HuH-7 (cell line): Measurements from ENCODE around the gene SDC1.
"Not testable (repeated sequence)": the region's sequence is repeated elsewhere in the genome, so short reads cannot be mapped to it uniquely, and the experiment has no call there.

Source experiments
- DNase-seq: peaks from one replicate; pipeline ENCODE4 v3.0.0; 2011; ENCODE audit warnings: low spot score

Gene SDC1

DNA sequence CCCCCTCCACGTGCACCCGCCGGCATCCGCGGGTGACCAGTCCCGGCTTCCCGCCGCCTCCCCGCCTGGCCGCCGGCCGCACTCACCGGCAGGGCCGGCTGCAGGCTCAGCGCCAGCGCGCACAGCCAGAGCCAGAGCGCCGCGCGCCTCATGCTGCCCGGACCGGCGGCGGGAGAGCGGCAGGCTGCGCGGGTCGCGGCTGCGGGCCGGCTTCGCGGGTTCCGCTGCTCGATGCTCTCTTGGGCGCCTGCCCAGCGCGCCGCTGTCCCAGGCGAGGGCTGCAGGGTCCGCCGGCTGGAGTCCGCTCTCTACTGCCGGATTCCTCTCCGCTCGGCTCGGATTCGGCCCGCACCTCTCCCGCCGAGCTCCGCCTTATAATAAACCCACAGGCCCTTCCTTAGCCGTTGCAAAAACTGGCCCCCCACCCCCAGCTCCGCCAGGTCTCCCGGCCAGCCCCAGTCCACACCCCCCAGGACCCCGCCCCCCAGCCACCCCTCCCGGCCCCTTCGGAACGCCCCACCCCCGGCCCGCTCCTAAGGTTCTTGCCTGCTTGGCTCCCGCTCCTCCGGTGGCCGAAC lies at the start of gene SDC1:
TSS of gene SDC1 (minus strand) at position 415 of the 578 bp plus-strand sequence. CDS start at position 152, 263 bp downstream.
- DNase-seq = peak; percentile 87

DNA sequence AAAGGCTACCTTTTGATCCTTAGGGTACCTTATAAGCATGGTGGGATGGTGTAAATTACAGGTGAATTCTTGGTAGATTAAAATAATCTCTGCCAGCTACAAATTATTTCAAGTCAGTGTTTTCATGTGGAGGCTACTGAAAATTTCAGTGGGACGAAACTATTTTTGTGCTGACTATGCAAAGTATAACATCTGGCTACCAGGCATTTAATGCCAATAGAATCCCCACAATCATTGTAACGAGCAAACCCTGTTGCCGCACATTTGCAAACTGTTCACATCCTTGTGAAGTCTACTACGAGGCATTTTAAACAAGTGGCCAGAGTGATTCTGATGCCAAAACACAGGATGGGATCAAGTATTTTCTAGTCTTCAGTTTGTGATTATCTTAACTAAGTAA lies 48.1 kb upstream of the SDC1 start:
- DNase-seq = no peak

GRCh38 chr2:20268317-20268716 lies 43.4 kb upstream of the SDC1 start:
- DNase-seq = not testable (repeated sequence)

DNA sequence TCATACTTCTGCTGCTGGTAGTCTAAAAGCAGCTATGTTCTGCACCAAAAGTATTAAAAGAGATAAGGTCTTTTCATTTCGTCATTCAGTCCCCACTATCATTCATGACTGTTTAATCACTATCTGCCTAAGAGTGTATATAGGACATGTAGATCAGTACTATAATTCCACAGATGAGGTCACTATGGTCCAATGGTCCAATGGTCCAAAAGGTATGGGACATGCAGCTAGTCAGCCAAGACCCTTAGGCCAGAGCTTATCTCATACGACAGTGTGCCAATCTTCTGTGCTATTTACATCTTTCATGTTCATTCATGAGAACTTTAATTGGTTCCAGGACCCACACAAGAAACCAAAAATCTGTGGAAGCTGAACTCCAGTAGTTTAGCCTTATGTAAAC lies 42.6 kb upstream of the SDC1 start:
- no peak for DNase-seq

- DNase-seq = no peak
Observed at GRCh38 chr2:20264629-20265028, 39.7 kb upstream of the SDC1 start.

- no peak for DNase-seq
Observed at GRCh38 chr2:20257411-20257810, 32.5 kb upstream of the SDC1 start.

GRCh38 chr2:20254731-20255130 lies 29.8 kb upstream of the SDC1 start:
- DNase-seq = no peak

DNA sequence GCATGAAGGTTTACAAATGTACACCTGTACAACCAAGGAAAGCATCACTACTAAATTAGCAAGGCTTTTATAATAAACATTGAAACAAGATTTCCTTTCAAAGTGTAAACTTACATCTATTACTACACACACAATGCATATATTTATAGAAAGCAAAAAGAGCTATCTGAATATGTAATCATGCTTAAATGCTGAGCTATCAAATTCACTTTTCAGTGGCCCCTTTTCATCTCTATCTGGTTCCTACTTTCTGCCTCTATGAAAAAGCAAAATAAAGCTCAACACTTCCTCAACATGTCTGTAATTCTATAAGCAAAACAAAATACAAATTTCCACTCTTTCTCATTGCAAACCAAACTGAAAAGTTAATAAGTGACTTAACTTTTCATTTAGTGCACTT lies 25.5 kb upstream of the SDC1 start:
- no peak for DNase-seq

DNA sequence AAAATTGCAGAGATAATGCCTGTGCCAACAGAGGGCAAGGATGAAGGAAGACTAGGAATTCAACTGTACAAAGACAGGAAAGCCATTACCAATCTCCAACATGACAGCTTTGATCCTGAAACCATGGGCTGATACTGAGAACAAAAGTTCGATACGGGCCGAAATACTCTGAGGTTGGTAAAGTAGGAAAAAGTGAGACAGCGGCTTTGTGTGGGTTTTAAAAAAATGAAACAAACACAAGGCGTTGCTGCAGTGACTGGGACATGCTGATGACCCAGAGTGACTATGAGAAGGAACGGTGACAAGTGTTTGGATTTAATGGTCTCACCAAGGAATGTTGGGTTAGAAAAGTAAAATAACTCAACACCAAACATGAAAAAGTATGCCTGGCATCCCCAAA lies 24.2 kb upstream of the SDC1 start:
- DNase-seq = no peak

DNA sequence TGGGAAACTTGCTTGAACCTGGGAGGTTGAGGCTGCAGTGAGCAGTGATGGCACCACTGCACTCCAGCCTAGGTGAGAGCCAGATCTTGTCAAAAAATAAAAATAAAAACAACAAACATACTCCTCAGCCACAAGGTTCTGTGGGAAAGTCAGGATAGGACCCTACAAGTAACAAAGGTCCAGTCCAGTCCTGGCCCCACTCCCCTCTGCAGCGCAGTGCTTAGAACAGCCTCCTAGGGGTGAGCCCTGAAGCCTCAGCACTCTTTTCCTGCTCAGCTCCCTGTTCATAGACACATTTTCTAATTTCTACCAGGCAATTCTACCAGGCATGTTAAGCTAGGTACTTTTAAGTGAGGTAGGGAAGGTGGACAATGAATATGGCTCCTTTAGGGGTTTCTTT lies 22.2 kb upstream of the SDC1 start:
- no peak for DNase-seq

GRCh38 chr2:20243637-20244036 lies 18.7 kb upstream of the SDC1 start:
- DNase-seq = not testable (repeated sequence)

DNA sequence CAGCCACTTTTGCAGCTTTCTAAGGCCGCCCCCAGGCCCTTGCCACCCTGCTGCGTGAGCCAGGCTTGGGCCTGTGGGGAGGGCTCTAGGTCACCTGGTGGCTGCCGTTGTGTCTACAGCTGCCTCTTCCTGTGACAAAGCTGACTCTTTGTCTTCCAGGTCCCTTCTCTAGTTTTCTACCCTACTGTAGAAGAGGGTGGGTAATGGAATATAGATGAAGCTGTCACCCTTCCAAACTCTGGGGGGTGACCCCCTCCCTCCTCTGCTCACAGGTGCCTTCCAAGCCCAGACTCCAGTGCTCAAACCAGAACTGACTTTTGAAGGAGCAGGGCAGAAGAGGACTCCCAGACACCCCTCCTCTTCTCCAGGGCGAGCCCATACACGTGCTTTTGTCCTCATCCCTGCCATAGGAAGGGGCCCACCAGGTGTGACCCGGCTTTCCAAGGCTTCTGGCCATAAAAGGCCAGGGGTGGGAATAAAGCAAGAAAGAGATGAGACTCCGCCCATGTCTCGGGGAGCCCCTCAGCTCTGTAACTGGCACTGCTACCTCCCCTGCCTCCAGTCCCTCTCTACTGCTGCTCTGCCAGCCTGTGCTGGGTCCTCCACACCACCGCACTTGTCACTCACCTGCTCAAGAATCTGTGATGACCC lies 17.9 kb upstream of the SDC1 start:
- no peak for DNase-seq

DNA sequence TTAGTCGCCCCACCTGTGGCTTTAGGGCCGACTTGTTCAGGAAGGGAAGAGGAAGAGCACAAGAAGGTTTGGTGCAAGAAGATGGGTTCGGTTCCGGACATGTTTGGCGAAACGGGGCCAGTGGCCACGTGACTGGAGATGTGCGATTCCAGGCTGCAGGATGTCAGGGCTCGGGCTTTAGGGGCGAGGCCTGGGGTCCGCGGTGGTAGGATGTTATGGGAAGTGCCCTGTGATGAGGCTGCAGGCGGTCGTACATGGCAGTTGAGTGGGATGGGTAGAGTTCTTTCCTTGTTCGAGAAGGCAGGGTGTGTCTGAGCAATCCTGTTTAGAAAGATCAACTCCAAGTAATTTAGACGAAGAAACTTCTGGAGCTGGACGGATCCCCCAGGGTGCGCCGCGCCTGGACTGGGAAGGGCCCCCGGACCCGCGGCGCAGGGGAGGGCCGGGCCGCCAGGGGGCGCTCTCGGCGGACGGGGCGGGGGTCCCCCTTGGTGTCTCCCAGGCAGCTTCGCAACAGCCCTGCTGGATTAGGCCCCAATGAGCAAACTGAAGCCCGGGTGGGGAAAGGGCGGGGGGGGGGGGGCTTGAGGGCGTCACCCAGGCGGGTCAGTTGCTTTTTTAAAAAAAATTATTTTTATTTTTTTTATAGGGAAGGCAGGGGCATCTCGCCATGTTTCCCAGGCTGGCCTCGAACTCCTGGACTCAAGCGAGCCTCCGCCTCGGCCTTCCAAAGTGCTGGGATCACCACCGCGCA lies 17.2 kb upstream of the SDC1 start:
- no peak for DNase-seq

DNA sequence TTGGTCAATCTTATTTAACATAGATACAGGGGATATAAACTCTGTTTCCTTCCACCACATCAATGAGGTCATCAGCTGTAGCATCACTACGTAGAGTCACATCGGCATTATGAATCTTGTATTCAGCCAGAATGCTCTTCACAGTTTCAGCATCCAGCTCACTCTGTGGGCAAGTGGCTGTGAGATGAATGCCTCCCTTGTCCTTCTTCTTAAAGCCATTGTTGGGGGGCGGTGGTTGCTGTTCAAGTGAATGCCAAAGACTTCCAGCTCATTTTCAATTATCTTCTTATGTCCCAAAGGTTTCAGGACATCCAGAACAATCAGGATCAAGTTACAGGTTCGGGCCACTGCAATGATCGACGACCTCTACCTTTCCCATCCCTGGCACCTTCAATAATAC lies 15.4 kb upstream of the SDC1 start:
- not testable (repeated sequence) for DNase-seq

DNA sequence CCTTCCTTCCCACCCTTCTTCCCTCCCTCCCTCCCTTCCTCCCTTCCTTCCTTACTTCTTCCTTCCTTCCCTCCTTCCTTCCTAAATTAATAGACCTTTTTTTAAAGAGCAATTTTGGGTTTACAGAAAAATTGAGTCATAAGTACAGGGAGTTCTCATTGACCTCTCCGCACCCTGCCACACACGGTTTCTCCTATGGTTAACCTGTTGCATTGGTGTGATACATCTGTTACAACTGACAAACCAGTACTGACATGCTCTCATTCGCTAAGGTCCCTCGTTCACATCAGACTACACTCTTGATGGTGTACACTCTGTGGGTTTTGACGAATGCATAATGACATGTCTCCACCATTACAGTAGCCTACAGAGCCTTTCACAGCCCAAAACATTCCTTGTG lies 11.6 kb upstream of the SDC1 start:
- no peak for DNase-seq

DNA sequence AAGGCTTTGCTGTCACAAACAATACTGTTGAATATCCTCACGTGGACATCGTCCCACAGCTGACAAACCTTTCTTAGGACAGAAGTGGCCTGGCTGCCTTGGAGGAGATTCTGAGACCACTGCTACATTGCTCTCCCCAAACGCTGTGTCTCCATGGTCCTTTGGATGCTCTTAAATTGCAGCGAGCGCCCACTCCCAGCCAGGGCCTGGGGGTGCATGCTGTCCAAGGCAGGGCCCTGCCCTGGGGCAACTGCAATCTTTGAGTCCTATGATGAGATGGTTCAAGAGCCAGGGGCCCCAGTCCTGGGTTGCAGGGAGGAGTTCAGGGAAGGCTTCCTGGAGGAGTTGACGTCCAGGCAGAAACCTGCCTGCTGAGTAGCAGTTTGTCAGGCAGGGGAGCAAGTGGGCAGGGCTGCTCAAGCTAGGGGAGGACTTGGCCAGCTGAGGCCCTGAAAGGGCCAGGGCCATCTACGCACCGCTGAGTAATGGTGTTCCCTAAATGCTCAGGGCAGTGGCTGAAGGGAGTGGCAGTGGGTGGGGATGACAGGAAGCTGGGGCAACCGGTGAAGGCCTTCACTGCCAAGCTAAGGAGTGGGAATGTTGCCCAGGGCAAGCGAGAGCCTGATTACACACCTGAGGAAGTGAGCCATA lies 10.8 kb upstream of the SDC1 start:
- no peak for DNase-seq

DNA sequence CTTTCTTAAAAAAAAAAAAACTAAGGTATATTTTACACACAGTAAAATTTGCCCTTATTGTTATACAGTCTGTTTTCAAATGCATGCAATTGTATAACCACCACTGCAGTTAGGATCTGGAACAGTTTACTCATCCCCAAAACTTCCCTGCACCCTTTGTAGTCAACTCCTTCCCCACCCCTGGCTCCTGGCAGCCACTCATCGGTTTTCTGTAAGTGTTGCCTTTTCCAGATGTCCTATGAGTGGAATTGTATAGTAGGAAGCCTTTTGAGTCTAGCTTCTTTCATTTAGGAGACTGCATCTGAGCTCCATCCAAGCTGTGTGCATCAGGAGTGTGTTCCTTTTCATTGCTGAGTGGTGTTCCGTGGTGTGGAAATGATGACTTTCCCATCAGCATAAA lies 9.7 kb upstream of the SDC1 start:
- DNase-seq = not testable (repeated sequence)

DNA sequence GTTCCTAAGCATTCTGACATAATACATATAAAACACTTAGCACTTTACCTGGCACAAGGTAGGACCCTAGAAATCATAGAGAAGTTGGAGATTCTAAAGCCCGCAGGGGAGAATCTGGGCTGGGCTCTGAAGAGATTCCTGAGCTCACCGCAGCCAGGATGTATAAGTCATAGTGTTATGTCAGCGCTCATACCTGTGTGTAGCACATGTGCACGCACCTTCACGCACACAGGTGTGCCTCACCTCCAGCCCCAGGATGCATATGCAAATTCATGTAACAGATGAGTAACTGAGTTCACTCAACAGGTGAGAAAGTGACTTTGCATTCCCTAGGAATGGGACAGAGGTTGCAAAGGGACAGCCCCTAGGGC lies 7.9 kb upstream of the SDC1 start:
- no peak for DNase-seq

GRCh38 chr2:20231598-20232026 lies 6.7 kb upstream of the SDC1 start:
- DNase-seq = no peak

DNA sequence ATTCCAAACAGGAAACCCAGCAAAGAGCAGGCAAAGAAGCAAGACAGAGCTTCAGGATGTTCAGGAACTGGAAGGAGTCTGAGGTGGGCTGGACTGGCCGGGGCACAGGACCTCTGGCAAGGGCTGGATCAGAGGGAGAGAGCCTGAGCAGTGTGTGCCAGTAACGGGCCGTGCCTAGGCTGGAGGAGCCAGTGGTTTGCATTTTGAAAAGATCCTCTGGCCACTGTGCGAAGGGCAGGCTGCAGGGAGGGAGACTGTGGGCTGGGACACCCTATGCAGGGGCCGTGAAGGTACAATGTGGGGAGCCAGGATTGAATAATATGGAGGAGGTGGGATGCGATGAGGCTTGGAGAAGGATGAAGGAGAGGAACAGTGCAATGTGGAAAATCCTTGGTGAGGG lies 6.2 kb upstream of the SDC1 start:
- DNase-seq = no peak

- DNase-seq = no peak
Observed at GRCh38 chr2:20230114-20230425, 5.1 kb upstream of the SDC1 start.

GRCh38 chr2:20229322-20230113 lies 4.6 kb upstream of the SDC1 start:
- DNase-seq = no peak
